Upper lobe of left lung (tissue), 4 donors: ENCODE results near the gene HIVEP2.

ENCODE experiments used
- EP300 ChIP-seq, 4 donors: sonication (generic); formaldehyde crosslinking; IDR thresholded peaks; one replicate each; pipeline ENCODE4 v1.5.1; 2017; ENCODE audit warnings: antibody characterized with exemption in 4 of 4, control low read depth in 2 of 4
- POLR2A ChIP-seq, 4 donors: fragments of 450-650 bp; IDR thresholded peaks; one replicate each; pipeline ENCODE4 v1.5.1; 2016 to 2017; ENCODE audit warnings: antibody characterized with exemption in 4 of 4, mild to moderate bottlenecking in 2 of 4
- TF ChIP-seq, protein P1 (sequence below), 6 experiments: fragments of 450-650 bp in 4 of 6; fragments of 200-600 bp in 2 of 6; sonication (generic) in 2 of 6; IDR thresholded peaks; one replicate each; pipeline ENCODE4 v1.5.1; 2016 to 2019; ENCODE audit warnings: antibody characterized with exemption in 6 of 6

DNA sequence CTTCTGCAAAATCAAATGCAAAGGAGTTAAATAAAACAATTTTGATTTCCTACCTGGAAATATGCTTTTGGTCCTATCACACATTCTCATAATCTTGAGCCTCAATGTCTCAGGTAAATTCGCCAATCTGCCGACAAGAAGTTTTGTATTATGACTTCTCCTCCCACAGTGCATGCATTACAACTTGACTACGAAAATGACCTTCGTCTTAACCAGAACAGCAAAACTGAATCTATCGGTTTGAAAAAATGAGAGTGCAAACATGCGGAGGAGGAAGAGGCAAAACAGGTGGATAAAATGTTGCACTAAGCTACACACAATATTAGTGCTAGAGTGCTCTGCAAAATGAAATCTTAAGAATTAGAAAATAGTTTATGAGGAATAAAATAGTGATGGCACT lies 43.4 kb downstream of the HIVEP2 start:
- TF ChIP-seq POLR2A (IDR thresholded peaks at IDR 0.05): no peak
- TF ChIP-seq, protein P1, sequence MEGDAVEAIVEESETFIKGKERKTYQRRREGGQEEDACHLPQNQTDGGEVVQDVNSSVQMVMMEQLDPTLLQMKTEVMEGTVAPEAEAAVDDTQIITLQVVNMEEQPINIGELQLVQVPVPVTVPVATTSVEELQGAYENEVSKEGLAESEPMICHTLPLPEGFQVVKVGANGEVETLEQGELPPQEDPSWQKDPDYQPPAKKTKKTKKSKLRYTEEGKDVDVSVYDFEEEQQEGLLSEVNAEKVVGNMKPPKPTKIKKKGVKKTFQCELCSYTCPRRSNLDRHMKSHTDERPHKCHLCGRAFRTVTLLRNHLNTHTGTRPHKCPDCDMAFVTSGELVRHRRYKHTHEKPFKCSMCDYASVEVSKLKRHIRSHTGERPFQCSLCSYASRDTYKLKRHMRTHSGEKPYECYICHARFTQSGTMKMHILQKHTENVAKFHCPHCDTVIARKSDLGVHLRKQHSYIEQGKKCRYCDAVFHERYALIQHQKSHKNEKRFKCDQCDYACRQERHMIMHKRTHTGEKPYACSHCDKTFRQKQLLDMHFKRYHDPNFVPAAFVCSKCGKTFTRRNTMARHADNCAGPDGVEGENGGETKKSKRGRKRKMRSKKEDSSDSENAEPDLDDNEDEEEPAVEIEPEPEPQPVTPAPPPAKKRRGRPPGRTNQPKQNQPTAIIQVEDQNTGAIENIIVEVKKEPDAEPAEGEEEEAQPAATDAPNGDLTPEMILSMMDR (IDR thresholded peaks at IDR 0.05): no peak
- TF ChIP-seq EP300 (IDR thresholded peaks at IDR 0.05): no peak
